ENCODE measurements around the gene RAPGEF4.

Gene RAPGEF4

DNA sequence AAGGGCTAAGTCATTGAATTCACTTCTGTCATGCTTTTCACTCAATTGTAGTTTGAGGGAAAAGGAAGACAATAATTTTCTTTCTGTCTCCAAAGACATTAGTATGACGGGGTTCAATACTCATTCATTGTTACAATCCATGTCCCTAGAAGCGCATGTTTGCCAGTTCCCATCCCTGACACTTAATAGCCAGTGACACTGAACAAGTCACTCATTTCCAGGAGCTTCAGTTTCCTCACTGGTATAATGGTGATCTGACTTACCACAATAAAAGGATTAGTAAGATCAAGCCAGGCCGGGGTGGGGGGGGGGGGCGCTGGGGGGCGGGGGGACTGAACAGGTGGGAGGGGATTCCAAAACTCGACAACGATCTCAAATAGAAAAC lies 195.2 kb downstream of the RAPGEF4 start:
- no peak for DNase-seq (ENCODE audit: low read depth in 1 of 2, low spot score in 1 of 2)

GRCh38 chr2:172931256-172931894 lies 195.7 kb downstream of the RAPGEF4 start:
- no peak for DNase-seq (ENCODE audit: low read depth in 1 of 2, low spot score in 1 of 2)

DNA sequence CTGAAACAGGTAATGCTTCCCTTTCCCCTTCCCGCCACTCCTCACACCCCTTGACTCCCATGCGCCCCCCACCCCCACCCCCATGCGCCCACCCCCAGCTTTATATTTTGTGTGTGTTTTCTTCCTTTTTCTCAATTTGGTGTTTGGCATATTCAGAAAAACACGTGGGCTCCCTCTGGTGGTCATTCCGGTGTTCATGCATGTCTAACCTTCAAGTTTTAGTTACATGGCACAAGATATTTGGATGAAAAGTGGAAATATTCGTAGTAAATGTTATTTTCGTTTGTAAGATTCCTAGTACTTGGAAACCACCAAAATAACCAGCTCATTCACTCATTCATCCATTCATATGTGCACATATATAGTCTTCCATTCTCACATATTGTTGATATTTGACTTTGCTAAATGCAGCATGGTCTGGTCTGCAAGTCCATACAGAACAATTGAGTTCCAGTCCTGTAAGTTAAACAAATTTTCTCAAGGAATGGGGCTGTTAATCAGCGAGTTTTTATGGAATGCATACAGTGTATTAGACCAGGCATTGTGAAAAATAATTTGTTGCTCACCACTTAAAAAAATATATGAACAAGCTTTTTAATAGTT lies 196.4 kb downstream of the RAPGEF4 start:
- DNase-seq (ENCODE audit: low read depth in 1 of 2, low spot score in 1 of 2), result peak; percentile 10 to 45

DNA sequence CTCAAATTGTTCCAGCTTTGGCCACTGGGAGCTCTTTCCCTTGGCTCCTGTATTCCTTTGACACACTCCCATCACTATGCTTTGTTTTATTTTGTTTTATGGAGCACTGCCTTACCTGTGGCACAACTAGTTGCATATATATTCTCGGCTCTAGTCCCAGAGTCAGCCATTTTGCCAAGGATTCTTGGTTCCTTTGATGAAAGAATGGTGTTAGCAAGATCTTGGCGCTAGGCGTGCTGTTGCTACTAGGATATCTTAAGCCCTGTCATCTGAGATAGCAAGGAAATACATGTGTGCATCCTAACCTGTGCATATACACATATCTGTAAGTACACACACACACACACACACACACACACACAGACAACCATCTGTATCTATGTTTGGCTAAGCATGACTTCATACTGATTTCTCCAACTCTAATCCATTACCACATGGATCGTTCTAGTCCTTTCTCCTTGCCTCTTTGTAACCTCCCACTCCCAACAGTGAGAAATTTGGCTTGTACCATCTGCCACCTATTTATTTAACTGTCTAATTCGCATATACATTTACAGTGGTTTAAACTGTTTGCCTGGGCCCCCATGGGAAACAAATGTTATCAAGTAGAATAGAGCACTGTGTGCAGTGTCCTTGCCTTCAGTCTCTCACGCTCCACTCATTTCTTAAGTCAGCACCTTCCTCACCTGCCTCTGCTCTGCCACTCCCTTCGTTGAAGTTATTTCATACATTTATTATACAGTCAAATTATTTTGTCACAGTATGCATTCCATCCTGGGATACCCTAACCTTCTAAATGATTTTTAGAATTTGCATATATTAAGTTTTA lies 202.5 kb downstream of the RAPGEF4 start:
- DNase-seq (ENCODE audit: low read depth in 1 of 2, low spot score in 1 of 2), result no peak

DNA sequence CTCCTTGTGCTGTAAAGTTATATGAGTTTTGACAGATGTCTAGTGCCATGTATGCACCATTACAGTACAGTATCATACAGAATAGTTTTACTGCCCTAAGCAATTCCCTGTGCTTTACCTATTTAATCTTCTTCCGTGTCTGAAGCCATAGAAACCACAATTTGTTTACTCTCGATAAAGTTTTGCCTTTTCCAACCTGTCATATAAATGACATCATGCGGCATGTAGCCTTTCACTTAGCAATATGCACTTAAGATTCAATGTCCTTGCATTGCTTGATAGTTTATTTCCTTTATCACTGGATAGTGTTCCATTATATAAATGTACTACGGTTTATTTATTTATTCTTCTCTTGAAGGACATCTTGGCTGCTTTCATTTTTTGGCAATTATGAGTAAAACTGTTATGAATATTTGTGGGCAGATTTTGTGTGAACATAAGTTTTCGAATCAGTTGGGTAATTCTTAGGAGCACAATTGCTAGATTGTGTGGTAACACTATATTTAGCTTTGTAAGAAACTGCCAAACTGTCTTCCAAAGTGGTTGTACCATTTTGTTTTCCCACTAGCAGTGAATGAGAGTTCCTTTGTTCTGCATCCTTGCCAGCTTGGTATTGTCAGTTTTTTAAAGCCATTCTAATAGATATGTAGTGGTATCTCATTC lies 203.2 kb downstream of the RAPGEF4 start:
- no peak for DNase-seq (ENCODE audit: low read depth in 1 of 2, low spot score in 1 of 2)

- no peak for DNase-seq (ENCODE audit: low read depth in 1 of 2, low spot score in 1 of 2)
Measured at GRCh38 chr2:172943539-172943938, 207.9 kb downstream of the RAPGEF4 start.

- DNase-seq (ENCODE audit: low read depth in 1 of 2, low spot score in 1 of 2), result no peak
Measured at GRCh38 chr2:172944022-172944793, 208.6 kb downstream of the RAPGEF4 start.

- DNase-seq (ENCODE audit: low read depth in 1 of 2, low spot score in 1 of 2), result no peak
Measured at GRCh38 chr2:172944794-172945509, 209.3 kb downstream of the RAPGEF4 start.

DNA sequence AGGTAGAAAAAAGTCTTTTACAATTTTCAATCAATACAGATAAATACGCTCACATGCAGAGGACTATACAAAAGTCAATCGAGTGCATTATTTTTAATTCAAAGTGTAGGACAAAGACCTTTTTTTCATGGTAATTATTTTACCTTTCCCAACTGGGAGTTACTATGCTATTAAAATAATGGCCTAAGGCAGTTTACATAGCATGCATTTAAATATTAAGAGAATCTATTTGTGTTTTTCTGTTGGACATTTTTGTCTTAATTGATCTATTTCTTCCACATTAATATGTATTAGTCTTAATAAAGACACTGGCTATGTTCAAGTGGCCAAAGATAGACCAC lies 209.8 kb downstream of the RAPGEF4 start:
- DNase-seq (ENCODE audit: low read depth in 1 of 2, low spot score in 1 of 2), result no peak

GRCh38 chr2:172947461-172948153 lies 212.0 kb downstream of the RAPGEF4 start:
- no peak for DNase-seq (ENCODE audit: low read depth in 1 of 2, low spot score in 1 of 2)

GRCh38 chr2:172949522-172949921 lies 213.9 kb downstream of the RAPGEF4 start:
- DNase-seq (ENCODE audit: low read depth in 1 of 2, low spot score in 1 of 2), result no peak

- DNase-seq (ENCODE audit: low read depth in 1 of 2, low spot score in 1 of 2), result no peak
Measured at GRCh38 chr2:172950565-172950964, 214.9 kb downstream of the RAPGEF4 start.

DNA sequence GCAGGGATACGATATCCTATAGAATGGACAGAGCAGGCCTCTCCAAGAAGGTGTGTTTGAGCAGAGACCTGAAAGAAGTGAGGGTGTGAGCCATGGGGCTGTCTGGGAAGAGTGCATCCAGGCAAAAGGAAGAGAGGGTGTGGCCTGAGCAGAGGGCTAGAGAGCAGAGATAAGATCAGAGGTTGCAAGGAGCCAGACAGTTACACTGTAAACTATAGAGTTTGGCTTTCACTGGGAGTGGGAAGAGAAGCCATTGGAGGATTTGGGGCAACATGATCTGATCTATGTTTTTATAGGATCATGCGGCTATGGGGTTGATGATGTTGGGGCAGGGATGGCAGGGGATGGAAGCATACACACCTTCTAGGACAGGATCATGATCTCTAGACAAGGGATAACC lies 215.9 kb downstream of the RAPGEF4 start:
- no peak for DNase-seq (ENCODE audit: low read depth in 1 of 2, low spot score in 1 of 2)

DNA sequence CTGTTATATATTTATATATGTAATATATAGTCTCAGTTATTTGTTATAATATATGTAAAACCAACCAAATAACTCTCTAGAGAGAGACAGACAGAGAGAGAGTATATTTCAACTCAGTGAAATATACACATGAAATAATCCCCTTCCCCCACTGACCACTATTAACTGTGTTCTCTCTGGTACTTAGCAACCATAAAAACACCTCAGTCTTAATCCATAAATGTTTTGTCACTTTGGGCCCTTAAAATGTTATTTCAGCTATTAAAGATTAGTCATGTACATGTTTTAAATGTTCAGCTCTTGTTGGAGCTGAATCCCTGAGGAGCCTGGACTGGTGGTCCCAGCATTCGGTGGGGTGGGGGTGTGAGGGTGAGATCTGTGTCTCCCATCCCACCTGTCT lies 217.8 kb downstream of the RAPGEF4 start:
- DNase-seq (ENCODE audit: low read depth in 1 of 2, low spot score in 1 of 2), result no peak

DNA sequence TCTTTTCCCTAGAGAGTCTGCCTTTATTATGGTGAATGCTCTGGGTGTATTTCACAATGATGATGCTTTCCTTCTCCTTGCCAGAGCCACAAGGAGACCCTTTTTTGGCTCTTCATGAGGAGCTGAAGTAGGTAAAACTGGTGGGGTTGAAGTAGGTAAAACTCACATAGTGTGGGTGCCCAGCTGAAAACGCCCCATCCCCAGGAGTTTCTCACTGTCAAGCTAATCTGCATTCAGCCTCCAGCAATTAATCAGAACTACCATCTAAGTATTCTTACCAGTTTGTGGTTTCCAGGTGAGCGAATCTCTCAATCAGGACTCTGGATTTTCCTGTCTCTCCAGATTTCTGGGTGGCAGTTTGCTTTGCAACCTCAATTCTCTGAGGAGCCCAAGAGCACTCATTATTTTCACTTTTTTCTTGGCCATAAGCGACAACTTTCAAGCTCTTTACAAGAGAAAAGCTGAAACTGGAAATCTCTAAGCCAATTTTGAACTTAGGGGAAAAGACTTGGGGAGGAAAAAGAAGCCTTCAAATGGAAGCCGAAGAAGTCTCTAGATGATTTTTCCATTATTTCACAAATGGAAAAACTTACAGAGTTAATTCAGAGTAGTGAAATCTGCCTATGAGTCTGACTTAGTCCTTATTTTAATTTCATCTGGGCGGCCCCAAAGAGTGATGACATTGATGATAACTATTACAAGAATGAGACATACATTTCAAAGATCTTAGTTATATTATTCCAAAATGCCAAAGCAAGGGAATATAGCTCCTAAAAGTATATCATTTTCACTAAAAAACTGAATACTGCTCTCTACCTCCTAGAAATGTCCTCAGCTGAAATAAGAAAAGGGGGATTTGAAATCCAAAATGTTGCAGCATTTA lies 218.6 kb downstream of the RAPGEF4 start:
- no peak for DNase-seq (ENCODE audit: low read depth in 1 of 2, low spot score in 1 of 2)

- DNase-seq (ENCODE audit: low read depth in 1 of 2, low spot score in 1 of 2), result no peak
Measured at GRCh38 chr2:172955587-172955986, 219.9 kb downstream of the RAPGEF4 start.

DNA sequence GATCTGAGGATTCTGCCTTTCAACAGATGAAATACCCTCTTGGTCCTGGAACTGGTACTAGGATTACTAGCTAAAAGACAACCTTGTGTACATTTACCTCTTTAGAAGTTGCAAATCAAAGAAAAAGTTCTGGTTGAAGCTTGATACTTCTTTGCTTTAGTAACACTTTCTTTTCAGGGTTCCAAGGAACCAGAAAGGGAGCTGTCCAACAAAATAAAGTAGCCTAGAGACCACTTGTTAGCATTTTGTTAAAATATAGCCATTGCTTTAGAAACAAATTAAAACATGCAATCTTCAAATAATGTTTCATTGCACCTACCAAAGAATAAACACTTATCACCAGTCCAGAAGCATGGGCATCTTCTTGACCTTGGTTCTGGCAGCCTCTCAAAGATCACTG lies 222.1 kb downstream of the RAPGEF4 start:
- no peak for DNase-seq (ENCODE audit: low read depth in 1 of 2, low spot score in 1 of 2)

DNA sequence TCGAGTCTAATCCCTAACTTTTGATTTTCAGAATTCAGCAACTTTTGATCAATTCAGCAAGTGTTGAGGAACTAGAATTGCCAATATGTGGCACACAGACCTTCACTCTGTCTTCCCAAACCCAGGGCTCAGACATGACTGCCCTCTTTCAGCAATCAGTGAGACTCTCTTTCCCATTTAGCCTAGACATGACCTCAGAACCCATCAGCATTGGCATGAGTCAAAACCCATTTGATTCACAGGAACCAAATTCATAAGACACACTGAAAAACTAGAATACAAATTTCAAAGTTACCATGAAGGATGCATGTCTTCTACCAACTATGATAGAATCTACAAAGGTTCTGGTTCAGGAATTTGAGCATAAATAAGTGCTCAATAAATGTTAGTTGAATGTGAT lies 226.4 kb downstream of the RAPGEF4 start:
- no peak for DNase-seq (ENCODE audit: low read depth in 1 of 2, low spot score in 1 of 2)

GRCh38 chr2:172962824-172963223 lies 227.2 kb downstream of the RAPGEF4 start:
- no peak for DNase-seq (ENCODE audit: low read depth in 1 of 2, low spot score in 1 of 2)
